GM12878 (cell line): Measurements from ENCODE around the gene CLEC17A. TPM values are rescaled to one million over a fixed set of nuclear protein-coding genes. Genes with fewer than 3 reads are reported as not detected.

Experiments
- ATF7 ChIP-seq: fragments of 450-650 bp; IDR thresholded peaks from 2 replicates; pipeline ENCODE4 v1.6.1; 2016; ENCODE audit warnings: low read depth, mild to moderate bottlenecking
- CBX5 ChIP-seq: sonication (generic); IDR thresholded peaks from 2 replicates; pipeline ENCODE4 v1.6.1; 2016; ENCODE audit warnings: low read depth, moderate library complexity, mild to moderate bottlenecking, inconsistent platforms
- DPF2 ChIP-seq: fragments of 450-650 bp; IDR thresholded peaks from 2 replicates; pipeline ENCODE4 v1.6.1; 2017; ENCODE audit warnings: mild to moderate bottlenecking
- EZH2 ChIP-seq: IDR thresholded peaks from 2 replicates; pipeline ENCODE4 v1.6.1; 2012; ENCODE audit warnings: low read depth, mild to moderate bottlenecking, control low read depth, inconsistent platforms, low read length, borderline replicate concordance; ENCODE audit not compliant: control insufficient read depth
- GABPA ChIP-seq: IDR thresholded peaks from 2 replicates; pipeline ENCODE4 v1.6.1; 2014; ENCODE audit warnings: antibody characterized with exemption, low read depth, mild to moderate bottlenecking, inconsistent platforms
- HDAC6 ChIP-seq: fragments of 200-600 bp; sonication (generic); IDR thresholded peaks from one replicate; pipeline ENCODE4 v1.8.0; 2017; ENCODE audit warnings: antibody characterized with exemption; ENCODE audit not compliant: unreplicated experiment
- HDGF ChIP-seq: fragments of 450-650 bp; IDR thresholded peaks from 2 replicates; pipeline ENCODE4 v1.6.1; 2016; ENCODE audit warnings: antibody characterized with exemption
- IKZF1 ChIP-seq: fragments of 450-650 bp; conservative IDR thresholded peaks from 2 replicates; pipeline ENCODE4 v1.6.1; 2017; ENCODE audit warnings: antibody characterized with exemption, mild to moderate bottlenecking
- JUNB ChIP-seq: IDR thresholded peaks from 2 replicates; pipeline ENCODE4 v1.6.1; 2016; ENCODE audit warnings: antibody characterized with exemption, mild to moderate bottlenecking
- MEF2A ChIP-seq: IDR thresholded peaks from 2 replicates; pipeline ENCODE4 v1.6.1; 2011; ENCODE audit warnings: low read depth, mild to moderate bottlenecking, low read length, moderate library complexity; ENCODE audit not compliant: insufficient read depth
- MYB ChIP-seq: fragments of 150-350 bp; IDR thresholded peaks from 2 replicates; pipeline ENCODE4 v1.6.1; 2014; ENCODE audit warnings: mild to moderate bottlenecking, low read depth, low read length, borderline replicate concordance
- NFYA ChIP-seq: IDR thresholded peaks from 2 replicates; pipeline ENCODE4 v1.6.1; 2011; ENCODE audit warnings: low read depth, mild to moderate bottlenecking, low read length, improper control_type of control experiment, borderline replicate concordance
- NRF1 ChIP-seq: conservative IDR thresholded peaks from 2 replicates; pipeline ENCODE4 v1.6.1; 2011; ENCODE audit warnings: mild to moderate bottlenecking, low read depth, low read length, improper control_type of control experiment
- RCOR1 ChIP-seq: conservative IDR thresholded peaks from 2 replicates; pipeline ENCODE4 v1.6.1; 2012; ENCODE audit warnings: low read depth, low read length, improper control_type of control experiment
- SIN3A ChIP-seq: IDR thresholded peaks from 2 replicates; pipeline ENCODE4 v1.6.1; 2012; ENCODE audit warnings: low read depth, low read length, improper control_type of control experiment
- SMARCA5 ChIP-seq: fragments of 450-650 bp; IDR thresholded peaks from 2 replicates; pipeline ENCODE4 v1.6.1; 2017; ENCODE audit warnings: mild to moderate bottlenecking
- SREBF1 ChIP-seq: IDR thresholded peaks from 2 replicates; pipeline ENCODE4 v1.6.1; 2012; ENCODE audit warnings: mild to moderate bottlenecking, low read length
- STAT3 ChIP-seq: IDR thresholded peaks from 2 replicates; pipeline ENCODE4 v1.6.1; 2011; ENCODE audit warnings: low read depth, low read length, improper control_type of control experiment
- TAF1 ChIP-seq: IDR thresholded peaks from 2 replicates; pipeline ENCODE4 v1.6.1; 2011; ENCODE audit warnings: mild to moderate bottlenecking, low read depth, low read length, borderline replicate concordance
- TARDBP ChIP-seq: IDR thresholded peaks from 2 replicates; pipeline ENCODE4 v1.6.1; 2016; ENCODE audit warnings: borderline replicate concordance
- ZBTB33 ChIP-seq: fragments of 450-650 bp; IDR thresholded peaks from 2 replicates; pipeline ENCODE4 v1.6.1; 2017; ENCODE audit warnings: mild to moderate bottlenecking
- ZNF207 ChIP-seq: fragments of 450-650 bp; IDR thresholded peaks from 2 replicates; pipeline ENCODE4 v1.6.1; 2014; ENCODE audit warnings: antibody characterized with exemption, mild to moderate bottlenecking, borderline replicate concordance
- ZNF217 ChIP-seq: fragments of 450-650 bp; IDR thresholded peaks from 2 replicates; pipeline ENCODE4 v1.6.1; 2017; ENCODE audit warnings: antibody characterized with exemption, mild to moderate bottlenecking
- ZNF622 ChIP-seq: fragments of 450-650 bp; IDR thresholded peaks from 2 replicates; pipeline ENCODE4 v1.6.1; 2017; ENCODE audit warnings: mild to moderate bottlenecking, inconsistent platforms
- polyA plus RNA-seq, 11 experiments: library from polyadenylated mRNA; depleted of rRNA in 4 of 11; unstranded in 6 of 11; stranded (reverse) in 5 of 11; fragments of >200 nt; fragmentation: Nextera tagmentation in 4 of 11; fragmentation: Illumina TruSeq in 1 of 11; extraction: Ambion mirVana in 4 of 11; extraction: Trizol in 1 of 11; gene quantifications; 1 replicate in 1 of 11; 2 replicates in 10 of 11; pipeline versions ENCODE4 v1.2.1 to v1.2.3, GENCODE V29; 2011 to 2016; ENCODE audit warnings: inconsistent platforms in 2 of 11, missing spikeins in 2 of 11, low read depth in 1 of 11
- total RNA-seq, 4 experiments: library from RNA; depleted of rRNA in 3 of 4; stranded (reverse); fragments of >200 nt in 3 of 4; fragmentation: Illumina TruSeq in 1 of 4; extraction: Trizol in 1 of 4; gene quantifications; 2 replicates each; pipeline versions ENCODE4 v1.2.1 to v1.2.3, GENCODE V29; 2013 to 2021
- TF ChIP-seq, protein P1 (sequence below): IDR thresholded peaks from 2 replicates; pipeline ENCODE4 v1.6.1; 2011; ENCODE audit warnings: borderline replicate concordance, low read depth, mild to moderate bottlenecking, moderate library complexity, mixed read lengths, low read length; ENCODE audit not compliant: insufficient read depth; ENCODE audit errors: extremely low read length
- TF ChIP-seq, protein P2 (sequence below): fragments of 450-650 bp; IDR thresholded peaks from 2 replicates; pipeline ENCODE4 v1.6.1; 2017; ENCODE audit warnings: mild to moderate bottlenecking, low read depth, inconsistent platforms; ENCODE audit not compliant: poor library complexity, severe bottlenecking
- TF ChIP-seq, protein P3 (sequence below): fragments of 450-650 bp; IDR thresholded peaks from 2 replicates; pipeline ENCODE4 v1.6.1; 2016; ENCODE audit warnings: mild to moderate bottlenecking

Gene CLEC17A
- total and polyA plus RNA-seq, 10 of the 15 experiments (the other 5 are each of a cell fraction or from before 2014, with no cell fraction given), result 12.9 to 131 (median 97.3) TPM

- TF ChIP-seq HDGF, result no peak
- no peak for TF ChIP-seq MYB
- TF ChIP-seq MEF2A, result peak; percentile 65; the same call in 1 of the 2 replicates
- no peak for TF ChIP-seq HDAC6
- no peak for TF ChIP-seq ZBTB33
- 0 out of 2 replicates have a peak, but pooled peaks have one; percentile 41 for TF ChIP-seq DPF2
- TF ChIP-seq ZNF622, result no peak
- no peak for TF ChIP-seq ZNF207
- no peak for TF ChIP-seq TARDBP
- TF ChIP-seq IKZF1, result peak; percentile 71
- TF ChIP-seq JUNB, result 0 out of 2 replicates have a peak, but pooled peaks have one; percentile 39
- TF ChIP-seq ZNF217, result no peak
- 0 out of 2 replicates have a peak, but pooled peaks have one; percentile 0 for TF ChIP-seq TAF1
- no peak for TF ChIP-seq SREBF1
- peak; percentile 47; the same call in 1 of the 2 replicates for TF ChIP-seq GABPA
- TF ChIP-seq SIN3A, result no peak
- TF ChIP-seq, protein P1, sequence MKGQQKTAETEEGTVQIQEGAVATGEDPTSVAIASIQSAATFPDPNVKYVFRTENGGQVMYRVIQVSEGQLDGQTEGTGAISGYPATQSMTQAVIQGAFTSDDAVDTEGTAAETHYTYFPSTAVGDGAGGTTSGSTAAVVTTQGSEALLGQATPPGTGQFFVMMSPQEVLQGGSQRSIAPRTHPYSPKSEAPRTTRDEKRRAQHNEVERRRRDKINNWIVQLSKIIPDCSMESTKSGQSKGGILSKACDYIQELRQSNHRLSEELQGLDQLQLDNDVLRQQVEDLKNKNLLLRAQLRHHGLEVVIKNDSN, result no peak
- TF ChIP-seq EZH2, result no peak
- no peak; the same call in 1 of the 2 replicates for TF ChIP-seq RCOR1
- TF ChIP-seq STAT3, result no peak
- no peak for TF ChIP-seq NRF1
- no peak for TF ChIP-seq NFYA
- no peak for TF ChIP-seq SMARCA5
- peak; percentile 57 for TF ChIP-seq ATF7
- TF ChIP-seq, protein P2, sequence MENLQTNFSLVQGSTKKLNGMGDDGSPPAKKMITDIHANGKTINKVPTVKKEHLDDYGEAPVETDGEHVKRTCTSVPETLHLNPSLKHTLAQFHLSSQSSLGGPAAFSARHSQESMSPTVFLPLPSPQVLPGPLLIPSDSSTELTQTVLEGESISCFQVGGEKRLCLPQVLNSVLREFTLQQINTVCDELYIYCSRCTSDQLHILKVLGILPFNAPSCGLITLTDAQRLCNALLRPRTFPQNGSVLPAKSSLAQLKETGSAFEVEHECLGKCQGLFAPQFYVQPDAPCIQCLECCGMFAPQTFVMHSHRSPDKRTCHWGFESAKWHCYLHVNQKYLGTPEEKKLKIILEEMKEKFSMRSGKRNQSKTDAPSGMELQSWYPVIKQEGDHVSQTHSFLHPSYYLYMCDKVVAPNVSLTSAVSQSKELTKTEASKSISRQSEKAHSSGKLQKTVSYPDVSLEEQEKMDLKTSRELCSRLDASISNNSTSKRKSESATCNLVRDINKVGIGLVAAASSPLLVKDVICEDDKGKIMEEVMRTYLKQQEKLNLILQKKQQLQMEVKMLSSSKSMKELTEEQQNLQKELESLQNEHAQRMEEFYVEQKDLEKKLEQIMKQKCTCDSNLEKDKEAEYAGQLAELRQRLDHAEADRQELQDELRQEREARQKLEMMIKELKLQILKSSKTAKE, result peak; percentile 88
- TF ChIP-seq CBX5, result no peak
- TF ChIP-seq, protein P3, sequence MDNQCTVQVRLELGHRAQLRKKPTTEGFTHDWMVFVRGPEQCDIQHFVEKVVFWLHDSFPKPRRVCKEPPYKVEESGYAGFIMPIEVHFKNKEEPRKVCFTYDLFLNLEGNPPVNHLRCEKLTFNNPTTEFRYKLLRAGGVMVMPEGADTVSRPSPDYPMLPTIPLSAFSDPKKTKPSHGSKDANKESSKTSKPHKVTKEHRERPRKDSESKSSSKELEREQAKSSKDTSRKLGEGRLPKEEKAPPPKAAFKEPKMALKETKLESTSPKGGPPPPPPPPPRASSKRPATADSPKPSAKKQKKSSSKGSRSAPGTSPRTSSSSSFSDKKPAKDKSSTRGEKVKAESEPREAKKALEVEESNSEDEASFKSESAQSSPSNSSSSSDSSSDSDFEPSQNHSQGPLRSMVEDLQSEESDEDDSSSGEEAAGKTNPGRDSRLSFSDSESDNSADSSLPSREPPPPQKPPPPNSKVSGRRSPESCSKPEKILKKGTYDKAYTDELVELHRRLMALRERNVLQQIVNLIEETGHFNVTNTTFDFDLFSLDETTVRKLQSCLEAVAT, result no peak; the same call in 1 of the 2 replicates
Observed at GRCh38 chr19:14603990-14604387, 21.1 kb downstream of the CLEC17A start (continued).
